Measurements from ENCODE around the gene STK10. TPM values are rescaled to one million over a fixed set of nuclear protein-coding genes. Genes with fewer than 3 reads are reported as not detected.

The STK10 gene
- total RNA-seq, 1 experiment from 2014 or later = 18.5 TPM

GRCh38 chr5:172090976-172091547, 97.0 kb downstream of the STK10 start:
- DNase-seq (ENCODE audit: low read depth) = no peak

GRCh38 chr5:172089298-172090117, 98.5 kb downstream of the STK10 start:
- no peak for DNase-seq (ENCODE audit: low read depth)

DNA sequence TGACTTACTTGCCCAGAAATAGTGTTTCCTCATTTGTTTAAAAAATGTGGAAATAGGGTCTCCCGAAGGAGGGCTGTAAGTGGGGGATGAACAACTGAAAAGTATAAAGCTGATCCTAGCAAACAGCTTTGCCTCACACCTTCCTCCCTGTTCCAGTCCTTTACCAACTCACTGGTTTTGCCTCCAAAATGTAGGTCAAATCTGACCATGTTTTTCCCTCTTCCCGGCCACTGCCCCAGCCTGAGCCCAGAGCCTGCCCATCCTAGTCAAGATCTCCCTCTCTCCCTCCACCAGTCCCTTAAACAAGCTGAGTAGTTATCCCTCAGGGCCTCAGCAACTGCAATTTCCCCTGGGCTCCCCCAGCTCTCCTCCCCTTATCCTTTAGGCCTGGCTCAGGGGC, 99.2 kb downstream of the STK10 start:
- no peak for DNase-seq (ENCODE audit: low read depth)

GRCh38 chr5:172086194-172086975, 101.6 kb downstream of the STK10 start:
- no peak for DNase-seq (ENCODE audit: low read depth)

- DNase-seq (ENCODE audit: low read depth) = no peak
Observed at GRCh38 chr5:172085738-172086137, 102.3 kb downstream of the STK10 start.

GRCh38 chr5:172082180-172082579, 105.8 kb downstream of the STK10 start:
- DNase-seq (ENCODE audit: low read depth) = no peak

DNA sequence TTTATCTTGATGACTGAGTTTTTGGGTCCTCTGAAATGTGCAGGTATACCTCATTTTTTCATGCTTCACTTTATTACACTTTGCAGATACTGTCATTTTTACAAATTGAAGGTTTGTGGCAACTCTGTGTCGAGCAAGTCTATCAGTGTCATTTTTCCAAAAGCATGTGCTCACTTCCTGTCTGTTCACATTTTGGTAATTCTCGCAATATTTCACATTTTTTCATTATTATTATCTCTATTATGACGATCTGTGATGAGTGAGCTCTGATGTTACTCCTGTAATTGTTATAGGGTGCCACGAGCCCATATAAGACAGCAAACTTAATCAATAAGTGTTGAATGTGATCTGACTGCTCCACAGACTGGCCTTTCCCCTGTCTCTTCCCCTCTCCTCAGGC, 108.1 kb downstream of the STK10 start:
- no peak for DNase-seq (ENCODE audit: low read depth)

- no peak for DNase-seq (ENCODE audit: low read depth)
Observed at GRCh38 chr5:172078726-172079345, 109.2 kb downstream of the STK10 start.

GRCh38 chr5:172077664-172078425, 110.2 kb downstream of the STK10 start:
- DNase-seq (ENCODE audit: low read depth) = no peak

- no peak for DNase-seq (ENCODE audit: low read depth)
Observed at GRCh38 chr5:172076761-172077244, 111.2 kb downstream of the STK10 start.

DNA sequence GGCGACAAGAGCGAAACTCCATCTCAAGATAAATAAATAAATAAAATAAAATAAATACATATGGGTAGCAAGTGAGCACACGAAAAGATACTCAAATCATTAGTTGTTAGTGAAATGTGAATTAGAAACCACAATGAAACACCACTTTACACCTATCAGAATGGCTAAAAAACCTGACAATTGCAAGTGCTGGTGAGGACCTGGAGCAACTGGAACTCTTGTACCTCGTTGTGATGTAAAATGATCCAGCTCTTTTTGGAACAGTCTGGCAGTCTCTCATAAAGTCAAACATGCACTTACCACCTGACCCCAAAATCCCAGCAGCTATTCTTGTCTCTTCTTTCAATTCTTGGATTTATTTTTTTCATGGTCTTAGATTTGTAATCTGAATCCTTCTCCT, 112.4 kb downstream of the STK10 start:
- no peak for DNase-seq (ENCODE audit: low read depth)

- DNase-seq (ENCODE audit: low read depth) = no peak
Observed at GRCh38 chr5:172074896-172075295, 113.1 kb downstream of the STK10 start.

DNA sequence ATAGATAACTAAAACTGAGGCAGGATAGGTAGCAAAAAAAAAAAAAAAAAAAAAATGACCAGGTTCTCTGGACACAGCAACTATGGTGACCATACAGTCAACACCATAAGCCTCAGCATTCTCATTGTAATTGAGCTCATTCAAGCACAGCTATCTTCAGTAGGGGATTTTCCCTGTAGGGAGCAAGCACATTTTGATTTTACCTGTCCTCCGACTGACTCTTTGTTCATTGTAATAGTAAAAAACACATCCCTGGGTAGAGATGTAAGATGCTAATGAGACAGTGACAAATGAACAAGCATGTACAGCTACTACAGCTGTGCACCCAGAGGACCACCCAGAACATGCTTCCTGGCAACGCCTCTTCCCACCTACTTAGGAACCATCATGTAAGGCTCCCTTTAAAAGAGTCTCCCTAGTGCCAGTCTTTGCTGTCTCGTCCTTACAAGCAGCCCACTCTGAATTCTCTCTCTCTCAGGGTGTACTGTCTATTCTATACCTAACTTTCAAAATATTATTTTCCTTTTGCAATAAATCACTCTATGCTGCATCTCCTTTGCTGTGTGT, 116.6 kb downstream of the STK10 start:
- no peak for DNase-seq (ENCODE audit: low read depth)

GRCh38 chr5:172065431-172066065, 122.5 kb downstream of the STK10 start:
- no peak for DNase-seq (ENCODE audit: low read depth)

GRCh38 chr5:172064766-172065165, 123.3 kb downstream of the STK10 start:
- no peak for DNase-seq (ENCODE audit: low read depth)

- no peak for DNase-seq (ENCODE audit: low read depth)
Observed at GRCh38 chr5:172064358-172064757, 123.7 kb downstream of the STK10 start.

DNA sequence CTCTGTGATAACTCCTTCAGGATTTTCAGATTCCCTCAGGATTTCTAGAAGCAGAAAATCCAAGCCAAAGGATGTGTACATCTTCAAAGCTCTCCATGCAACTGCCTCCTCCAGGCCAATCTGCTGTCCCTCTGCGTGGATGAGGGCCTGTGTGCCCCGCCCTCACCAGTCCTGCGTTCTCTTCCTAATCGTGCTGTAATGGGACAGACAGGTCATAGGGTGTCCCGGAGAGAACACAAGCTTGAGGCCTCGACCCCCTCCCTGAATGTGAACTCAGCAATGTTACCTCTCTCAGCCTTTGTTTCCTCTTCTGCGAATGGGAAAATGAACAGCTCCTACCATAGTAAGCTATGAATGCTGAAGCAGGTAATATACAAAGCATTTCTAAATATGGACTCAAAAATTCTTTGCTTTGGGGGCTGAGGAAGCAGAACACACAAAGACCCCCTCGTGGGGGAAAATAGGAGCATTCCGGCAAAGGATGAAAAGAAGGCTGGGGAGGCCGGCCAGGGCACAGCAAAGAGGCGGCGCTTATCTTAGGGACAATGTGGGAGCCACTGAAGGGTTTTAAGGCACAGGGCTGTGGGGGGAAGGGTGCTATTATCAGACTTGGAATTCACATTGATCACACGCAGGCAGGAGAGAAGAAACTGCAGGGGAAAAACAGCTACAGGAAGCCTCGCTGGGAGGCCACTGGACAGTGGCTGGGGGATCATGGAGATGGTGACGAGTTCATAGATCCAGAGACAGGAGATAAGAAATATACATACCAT, 124.4 kb downstream of the STK10 start:
- DNase-seq (ENCODE audit: low read depth) = no peak

DNA sequence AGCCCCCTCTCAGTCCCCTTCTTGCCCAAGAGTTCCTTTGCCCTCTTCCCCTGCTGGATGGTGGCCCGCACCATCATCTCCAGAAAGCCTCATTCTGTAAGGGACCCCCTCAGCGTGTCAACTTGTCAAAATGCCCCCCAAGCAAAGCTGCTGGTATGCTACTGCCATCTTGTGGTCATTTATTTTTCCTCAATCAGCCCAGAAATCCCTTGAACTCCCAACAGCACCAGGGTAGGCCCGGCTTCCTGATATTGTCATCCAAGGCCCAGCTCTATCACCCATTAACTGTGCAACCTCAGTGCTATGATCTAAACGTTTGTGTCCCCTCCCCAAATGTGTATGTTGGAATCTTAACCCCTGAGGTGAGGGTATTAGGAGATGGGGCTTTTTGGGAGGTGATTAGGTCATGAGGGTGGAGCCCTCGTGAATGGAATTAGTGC, 128.3 kb downstream of the STK10 start:
- DNase-seq (ENCODE audit: low read depth) = no peak

GRCh38 chr5:172058088-172058487, 129.9 kb downstream of the STK10 start:
- no peak for DNase-seq (ENCODE audit: low read depth)

GRCh38 chr5:172055996-172056395, 132.0 kb downstream of the STK10 start:
- DNase-seq (ENCODE audit: low read depth) = no peak

Measured in Daoy (cell line).